GM18909 (cell line): ENCODE results near the gene TECRL.

Experiments
- ATAC-seq: cut with Tn5 transposase; IDR thresholded peaks from one replicate; pipeline ENCODE4 v1.9.1; 2021; ENCODE audit warnings: mild to moderate bottlenecking; ENCODE audit not compliant: unreplicated experiment, poor library complexity

The TECRL gene

GRCh38 chr4:64334964-64335363 lies 74.3 kb downstream of the TECRL start:
- ATAC-seq, result no peak

- ATAC-seq, result no peak
Measured at GRCh38 chr4:64330143-64330542, 79.1 kb downstream of the TECRL start.

GRCh38 chr4:64327237-64327636 lies 82.0 kb downstream of the TECRL start:
- ATAC-seq, result no peak

- ATAC-seq, result no peak
Measured at GRCh38 chr4:64326507-64326906, 82.7 kb downstream of the TECRL start.

- ATAC-seq, result no peak
Measured at GRCh38 chr4:64306255-64306565, 103.0 kb downstream of the TECRL start.

- ATAC-seq, result no peak
Measured at GRCh38 chr4:64305565-64306254, 103.5 kb downstream of the TECRL start.

GRCh38 chr4:64272432-64272831 lies 136.8 kb downstream of the TECRL start:
- ATAC-seq, result no peak

GRCh38 chr4:64271601-64272081 lies 137.6 kb downstream of the TECRL start:
- ATAC-seq, result no peak

GRCh38 chr4:64266669-64267068 lies 142.6 kb downstream of the TECRL start:
- ATAC-seq, result no peak

- no peak for ATAC-seq
Measured at GRCh38 chr4:64266263-64266662, 143.0 kb downstream of the TECRL start.

GRCh38 chr4:64251781-64252180 lies 157.5 kb downstream of the TECRL start:
- ATAC-seq, result no peak

- ATAC-seq, result no peak
Measured at GRCh38 chr4:64250488-64250887, 158.8 kb downstream of the TECRL start.

GRCh38 chr4:64250061-64250460 lies 159.2 kb downstream of the TECRL start:
- ATAC-seq, result no peak

GRCh38 chr4:64248186-64248585 lies 161.1 kb downstream of the TECRL start:
- no peak for ATAC-seq

GRCh38 chr4:64230709-64231310 lies 178.4 kb downstream of the TECRL start:
- no peak for ATAC-seq
